OCI-LY1 (cell line): ENCODE results near the gene RTP5.

ENCODE experiments used
- H2AFZ ChIP-seq: fragments of 200-600 bp; sonication (generic), shearing (Covaris generic); 2 replicates; pipeline ENCODE4 v1.6.0; 2014; ENCODE audit warnings: antibody characterized with exemption, mild to moderate bottlenecking, low read length
- H3F3A ChIP-seq: fragments of 200-600 bp; sonication (generic), shearing (Covaris generic); 2 replicates; pipeline ENCODE4 v1.6.0; 2014; ENCODE audit warnings: mild to moderate bottlenecking, antibody characterized with exemption, low read length, moderate library complexity; ENCODE audit not compliant: insufficient read depth
- H3K27ac ChIP-seq: fragments of 200-600 bp; sonication (generic); 2 replicates; pipeline ENCODE4 v1.5.1; 2014; ENCODE audit warnings: low read length, mixed run types, mild to moderate bottlenecking, low read depth; ENCODE audit not compliant: poor library complexity, severe bottlenecking
- H3K27me3 ChIP-seq: fragments of 200-600 bp; sonication (generic); 2 replicates; pipeline ENCODE4 v1.6.0; 2014; ENCODE audit warnings: antibody characterized with exemption, mild to moderate bottlenecking, low read length, moderate library complexity; ENCODE audit not compliant: insufficient read depth
- H3K36me3 ChIP-seq: fragments of 200-600 bp; sonication (generic); 2 replicates; pipeline ENCODE4 v1.6.1; 2014; ENCODE audit warnings: mild to moderate bottlenecking, antibody characterized with exemption, low read length, moderate library complexity, mixed read lengths; ENCODE audit not compliant: insufficient read depth
- H3K4me1 ChIP-seq: fragments of 200-600 bp; sonication (generic); 2 replicates; pipeline ENCODE4 v1.5.1; 2014; ENCODE audit warnings: mild to moderate bottlenecking, low read length, moderate library complexity; ENCODE audit not compliant: insufficient read depth, severe bottlenecking
- H3K4me2 ChIP-seq: fragments of 200-600 bp; sonication (generic), shearing (Covaris generic); 2 replicates; pipeline ENCODE4 v1.6.1; 2014; ENCODE audit warnings: low read length
- H3K4me3 ChIP-seq: fragments of 200-600 bp; sonication (generic); 2 replicates; pipeline ENCODE4 v1.5.1; 2014; ENCODE audit warnings: low read length, low read depth, mild to moderate bottlenecking, mixed read lengths; ENCODE audit not compliant: poor library complexity, severe bottlenecking
- H3K79me2 ChIP-seq: fragments of 200-600 bp; shearing (Covaris generic); 2 replicates; pipeline ENCODE4 v1.6.1; 2016; ENCODE audit warnings: mixed run types, low read length, mixed read lengths; ENCODE audit not compliant: insufficient read depth
- H3K9ac ChIP-seq: fragments of 200-600 bp; sonication (generic), shearing (Covaris generic); 2 replicates; pipeline ENCODE4 v1.6.1; 2014; ENCODE audit warnings: mild to moderate bottlenecking, low read length, mixed read lengths
- H3K9me2 ChIP-seq: fragments of 200-600 bp; sonication (generic), shearing (Covaris generic); 2 replicates; pipeline ENCODE4 v1.6.1; 2014; ENCODE audit warnings: low read depth, mild to moderate bottlenecking, low read length, mixed read lengths
- H3K9me3 ChIP-seq: fragments of 200-600 bp; shearing (Covaris generic); 2 replicates; pipeline ENCODE4 v1.6.1; 2014; ENCODE audit warnings: low read length, mixed read lengths
- H4K20me1 ChIP-seq: fragments of 200-600 bp; sonication (generic), shearing (Covaris generic); 2 replicates; pipeline ENCODE4 v1.6.0; 2016; ENCODE audit warnings: mild to moderate bottlenecking, low read length; ENCODE audit not compliant: insufficient read depth
- CTCF ChIP-seq: fragments of 200-600 bp; sonication (generic), shearing (Covaris generic); IDR thresholded peaks from 2 replicates; pipeline ENCODE4 v1.5.1; 2017; ENCODE audit warnings: mild to moderate bottlenecking, antibody characterized with exemption, low read length, moderate library complexity, mixed read lengths
- EZH2 ChIP-seq: fragments of 200-600 bp; sonication (generic), shearing (Covaris generic); IDR thresholded peaks from 2 replicates; pipeline ENCODE4 v1.8.0; 2017; ENCODE audit warnings: borderline replicate concordance, mixed run types, mild to moderate bottlenecking, antibody characterized with exemption, low read length, moderate library complexity, mixed read lengths

The RTP5 gene

DNA sequence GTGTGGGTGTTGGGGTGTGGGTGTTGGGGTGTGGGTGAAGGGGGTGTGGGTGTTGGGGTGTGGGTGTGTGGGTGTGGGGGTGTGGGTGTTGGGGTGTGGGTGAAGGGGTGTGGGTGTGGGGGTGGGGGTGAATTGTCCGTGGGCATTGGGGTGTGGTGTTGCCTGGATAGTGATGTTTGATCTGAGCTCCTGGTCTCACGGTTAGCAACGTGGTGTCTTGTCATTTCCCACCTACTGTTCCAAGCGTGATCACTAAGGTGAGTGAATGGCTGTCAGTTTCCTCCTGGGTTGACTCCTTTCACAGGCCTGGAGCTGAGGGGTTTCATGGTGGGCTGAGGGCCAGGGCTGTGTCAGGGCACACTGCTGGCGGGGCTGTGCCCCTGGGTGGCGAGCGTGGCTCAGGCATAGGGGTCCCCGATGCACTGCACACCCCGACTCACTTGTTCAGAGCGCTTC is 27.2 kb downstream of the RTP5 start:
- no peaks in the 10 kb centered on the region for H3F3A ChIP-seq
- no peak overlapping the region for H3K4me2 ChIP-seq
- no peaks in the 10 kb centered on the region for H3K36me3 ChIP-seq
- no peak for TF ChIP-seq EZH2
- H3K9ac ChIP-seq, result no peak overlapping the region
- H3K9me2 ChIP-seq, result no peaks in the 10 kb centered on the region
- H3K9me3 ChIP-seq, result no peaks in the 10 kb centered on the region
- no peak overlapping the region for H2AFZ ChIP-seq
- H3K79me2 ChIP-seq, result no peaks in the 10 kb centered on the region
- no peaks in the 10 kb centered on the region for H3K4me1 ChIP-seq
- no peaks in the 10 kb centered on the region for H4K20me1 ChIP-seq
- no peak overlapping the region for H3K27ac ChIP-seq
- no peaks in the 10 kb centered on the region for H3K27me3 ChIP-seq
- H3K4me3 ChIP-seq, result no peak overlapping the region

- no peak for TF ChIP-seq EZH2
- no peak for TF ChIP-seq CTCF
- Histone ChIP-seq H3K27ac (no peak overlapping the region), H3K9me2 (no peaks in the 10 kb centered on the region)
These were observed 27.8 kb downstream of the RTP5 start for GRCh38 chr2:241897231-241897916.

DNA sequence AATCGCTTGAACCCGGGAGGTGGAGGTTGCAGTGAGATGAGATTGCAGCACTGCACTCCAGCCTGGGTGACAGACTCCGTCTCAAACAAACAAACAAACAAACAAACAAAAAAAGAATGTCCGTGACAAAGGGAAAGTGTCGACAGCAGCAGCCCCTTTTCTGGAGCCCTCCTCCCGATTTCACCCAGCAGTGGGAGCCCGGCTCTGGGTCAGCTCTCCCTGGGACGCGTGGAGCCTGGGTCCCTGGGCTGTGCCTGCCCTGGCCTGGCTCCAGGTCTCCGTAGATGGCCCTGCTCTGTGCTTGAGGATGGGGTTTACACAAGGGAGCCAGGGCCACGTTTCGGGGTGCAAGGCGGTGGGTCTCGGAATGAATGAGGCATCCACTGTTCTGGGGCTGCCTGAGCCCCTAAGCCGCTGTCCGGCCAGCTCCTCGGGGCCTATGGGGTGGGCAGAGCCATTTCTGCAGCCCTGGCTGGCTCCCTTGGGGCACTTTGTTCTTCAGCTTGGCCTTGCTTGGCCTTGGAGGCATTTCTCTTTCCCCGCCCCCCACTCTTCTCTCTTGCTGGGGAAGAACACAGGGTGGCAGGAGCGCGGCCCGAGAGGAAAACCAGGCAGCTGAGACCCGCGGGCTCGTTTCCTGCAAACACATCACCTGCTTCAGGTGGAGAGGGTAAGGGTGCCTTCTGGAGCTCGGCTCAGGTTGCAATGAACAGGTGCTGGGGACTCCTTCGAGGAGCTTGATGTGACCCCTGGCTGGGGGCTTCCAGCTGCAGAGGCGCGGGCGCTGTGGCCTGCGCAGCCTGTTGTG is 29.1 kb downstream of the RTP5 start:
- H3K9ac ChIP-seq, result no peak overlapping the region
- TF ChIP-seq CTCF (no peak), EZH2 (no peak)
- no peaks in the 10 kb centered on the region for H4K20me1 ChIP-seq
- no peak overlapping the region for H3K4me2 ChIP-seq
- no peaks in the 10 kb centered on the region for H3K27me3 ChIP-seq
- H3K27ac ChIP-seq, result no peak overlapping the region
- no peaks in the 10 kb centered on the region for H3K4me1 ChIP-seq
- no peaks in the 10 kb centered on the region for H3K36me3 ChIP-seq
- no peaks in the 10 kb centered on the region for H3K9me3 ChIP-seq
- no peaks in the 10 kb centered on the region for H3F3A ChIP-seq
- no peak overlapping the region for H3K4me3 ChIP-seq
- no peaks in the 10 kb centered on the region for H3K79me2 ChIP-seq
- H2AFZ ChIP-seq, result no peak overlapping the region
- H3K9me2 ChIP-seq, result no peaks in the 10 kb centered on the region

More at GRCh38 chr2:241897231-241897916, 27.8 kb downstream of the RTP5 start:
- Histone ChIP-seq H3K4me2 (no peak overlapping the region), H3K4me3 (no peak overlapping the region), H3K4me1 (no peaks in the 10 kb centered on the region), H3F3A (no peaks in the 10 kb centered on the region), H3K36me3 (no peaks in the 10 kb centered on the region), H3K9ac (no peak overlapping the region), H3K9me3 (no peaks in the 10 kb centered on the region), H4K20me1 (no peaks in the 10 kb centered on the region), H2AFZ (no peak overlapping the region), H3K79me2 (no peaks in the 10 kb centered on the region), H3K27me3 (no peaks in the 10 kb centered on the region)
